Pancreas (tissue), 10 donors: ENCODE measurements around the gene CTSL. TPM values are rescaled to one million over a fixed set of nuclear protein-coding genes. Genes with fewer than 3 reads are reported as not detected.
A peak's percentile ranks its signal among the peaks of the same experiment; 100 is the strongest.

Source experiments
- ATAC-seq, 4 donors: fragments of 200-7000 bp; cut with Tn5 transposase; one replicate each; pipeline versions ENCODE4 v1.8.0 to v1.9.1; 2020; ENCODE audit warnings: mild to moderate bottlenecking in 4 of 4, moderate library complexity in 4 of 4
- DNase-seq, 6 donors: peaks; one replicate each; pipeline ENCODE4 v3.0.0-alpha.2; 2020
- FAIRE-seq: peaks from 2 replicates; lab custom pipeline; 2012; peaks lifted over from hg19 to GRCh38; lab: Jason Lieb, UNC
- H3K27ac ChIP-seq, 4 donors: fragments of 200-600 bp; sonication (generic); 1 replicate in 3 of 4; 2 replicates in 1 of 4; pipeline versions ENCODE4 v1.5.0 to v1.8.0; 2020
- H3K27me3 ChIP-seq, 4 donors: fragments of 200-600 bp; one replicate each; pipeline ENCODE4 v1.8.0; 2021
- H3K36me3 ChIP-seq, 3 donors: fragments of 200-600 bp; sonication (generic) in 1 of 3; one replicate each; pipeline versions ENCODE4 v1.5.0 to v1.8.0; 2020 to 2021
- H3K4me1 ChIP-seq, 3 donors: fragments of 200-600 bp; one replicate each; pipeline ENCODE4 v1.8.0; 2021
- H3K4me3 ChIP-seq, 4 donors: fragments of 200-600 bp; sonication (generic) in 2 of 4; one replicate each; pipeline versions ENCODE4 v1.5.0 to v1.8.0; 2020 to 2021
- H3K9me3 ChIP-seq, 4 donors: fragments of 200-600 bp; one replicate each; pipeline ENCODE4 v1.8.0; 2021
- CTCF ChIP-seq, 4 donors: fragments of 200-600 bp; sonication (generic) in 3 of 4; IDR thresholded peaks; one replicate each; pipeline versions ENCODE4 v1.5.0 to v1.8.0; 2021; ENCODE audit warnings: antibody characterized with exemption in 4 of 4
- WGBS, 2 donors: extraction: QIAGEN DNeasy Blood & Tissue Kit; methylation state at CpG; one replicate each; pipeline ENCODE4 v1.1.7; 2013; 5-methylcytosine and 5-hydroxymethylcytosine counted together
- intact Hi-C, 3 donors: fragments of 100-400 bp; cut with DNase I; formaldehyde crosslinking; loops; one replicate each; pipeline versions ENCODE4 v1.11.1 to v1.14.2; 2022
- polyA plus RNA-seq, 2 donors: library from polyadenylated mRNA; stranded (reverse); fragments of 200-250 nt; gene quantifications; one replicate each; pipeline ENCODE4 v1.2.3, GENCODE V29; 2013
- total RNA-seq, 6 donors: library from RNA; stranded (reverse); fragmentation: NEBNext Ultra II Directional in 4 of 6; extraction: Animal tissue kit (Norgen Biotek cat#: 25700) in 4 of 6; gene quantifications; one replicate each; pipeline versions ENCODE4 v1.2.1 to v1.2.4, GENCODE V29; 2021 to 2023
- donor health status: healthy with polysubstance abuse.
- donor health status: DM: no; HTN: no; CAD: no; lungs with moderate emphysema.
- donor health status: DM: no; HTN: no; CAD: no.
- donor health status: control.
- donor health status: control.
- donor health status: Bipolar disorder and iron deficiency.
- donor health status: DM: yes; HTN: yes; CAD: no.
- donor health status: DM: no; HTN: no; CAD: no.
- donor health status: DM: no; HTN: no; CAD: no.
- donor health status: DM: yes; HTN: yes; CAD: no.

CTSL gene
- 10 to 100 TPM; 37.6 to 67.7 (median 42.6) TPM for total RNA-seq
- 10 to 100 TPM; 33.8 to 64.1 TPM for polyA plus RNA-seq

- 0 to 1% methylated on average over 67 of the region's 67 CpGs for WGBS, 2 donors
- no peak for FAIRE-seq
These were observed at the start of gene CTSL for GRCh38 chr9:87725900-87726709. TSS of gene CTSL (plus strand) at chr9:87726119. CDS start at chr9:87727604, 1,485 bp downstream.

DNA sequence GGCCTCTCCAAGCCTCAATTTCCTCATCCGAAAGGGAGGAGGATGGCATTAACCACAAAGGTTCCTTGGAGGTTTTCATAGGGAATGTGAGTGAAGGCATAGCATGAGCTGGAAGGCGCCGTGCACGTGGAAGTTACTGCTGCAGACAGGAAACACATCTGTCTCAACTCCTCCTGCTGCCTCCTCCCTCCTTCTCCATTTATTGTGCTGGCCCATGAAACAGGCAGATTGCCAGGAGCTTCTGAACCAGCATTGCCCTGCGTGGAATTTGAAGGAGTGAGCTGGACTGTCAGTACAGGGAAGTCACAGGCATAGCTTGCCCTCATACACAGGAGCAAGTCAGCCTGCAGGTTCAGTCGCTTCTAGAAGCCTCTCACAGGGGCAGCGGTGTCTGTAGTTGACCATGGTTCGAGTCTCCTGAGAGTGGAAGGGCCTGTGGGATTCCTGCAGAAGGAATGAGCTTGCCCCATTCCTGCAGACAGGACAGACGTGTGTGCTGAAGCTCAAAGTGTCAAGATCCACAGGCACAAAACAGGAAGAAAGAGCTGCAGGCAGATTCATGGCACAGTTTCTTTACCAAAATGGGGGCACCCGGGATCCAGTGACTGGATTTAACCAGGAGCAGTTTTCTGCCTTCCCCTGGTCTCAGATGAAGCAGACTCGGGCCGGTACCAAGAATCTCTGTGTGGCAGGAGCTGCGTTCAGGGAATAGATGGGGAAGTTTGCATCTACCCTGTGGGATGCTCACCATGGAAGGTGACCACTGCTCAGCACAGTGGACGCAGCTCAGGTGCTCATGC lies 48.7 kb upstream of the CTSL start:
- intact Hi-C loops = no loop called here
- H3K4me3 ChIP-seq = no peak overlapping the region

More at GRCh38 chr9:87725900-87726709, at the start of gene CTSL:
- peak within 1 kb of the TSS; percentile 68 to 93 (median 88) for H3K27ac ChIP-seq
- H3K9me3 ChIP-seq = no peaks in the 10 kb centered on the region
- peaks cover 0 to 10% (median 8%) of the 10 kb centered on the region in 3 donors for H3K4me1 ChIP-seq
- ATAC-seq (peak; percentile 91 to 95 (median 93)), DNase-seq (peak; percentile 81 to 94 (median 88))
- peaks cover 0 to 9% (median 0%) of the 10 kb centered on the region in 3 donors for H3K36me3 ChIP-seq
- TF ChIP-seq CTCF (IDR thresholded peaks at IDR 0.05) = no peak
- intact Hi-C loops = no loop called here
- no peaks in the 10 kb centered on the region for H3K27me3 ChIP-seq
- H3K4me3 ChIP-seq = peak within 1 kb of the TSS; percentile 51 to 68 (median 58)

GRCh38 chr9:87677776-87678587 lies 47.9 kb upstream of the CTSL start:
- no peak overlapping the region for H3K27ac ChIP-seq
- ATAC-seq (no peak), DNase-seq (no peak), FAIRE-seq (no peak)
- H3K36me3 ChIP-seq = peaks cover 0 to 10% (median 0%) of the 10 kb centered on the region in 3 donors
- no peaks in the 10 kb centered on the region for H3K9me3 ChIP-seq
- no peak for TF ChIP-seq CTCF (IDR thresholded peaks at IDR 0.05)
- no peak overlapping the region for H3K4me3 ChIP-seq
- H3K27me3 ChIP-seq = no peaks in the 10 kb centered on the region
- H3K4me1 ChIP-seq = peaks cover 0 to 8% (median 0%) of the 10 kb centered on the region in 3 donors
- WGBS, 2 donors = 89 to 95% methylated on average over 17 of the region's 17 CpGs
- intact Hi-C loops = no loop called here

More for the DNA sequence above, 48.7 kb upstream of the CTSL start:
- no peak overlapping the region for H3K27ac ChIP-seq
- no peak for TF ChIP-seq CTCF (IDR thresholded peaks at IDR 0.05)
- WGBS, 2 donors = 82 to 85% methylated on average over 14 of the region's 14 CpGs
- peaks cover 0 to 3% (median 0%) of the 10 kb centered on the region in 3 donors for H3K4me1 ChIP-seq
- FAIRE-seq (no peak), DNase-seq (no peak), ATAC-seq (peak in 1 of 4 donors; percentile 11)
- no peaks in the 10 kb centered on the region for H3K27me3 ChIP-seq
- H3K9me3 ChIP-seq = no peaks in the 10 kb centered on the region
- H3K36me3 ChIP-seq = peaks cover 0 to 18% (median 0%) of the 10 kb centered on the region in 3 donors

- no peak for FAIRE-seq
- intact Hi-C loops = no loop called here
- no peaks in the 10 kb centered on the region for H3K9me3 ChIP-seq
These were observed 47.1 kb upstream of the CTSL start for GRCh38 chr9:87678650-87679355.

More at GRCh38 chr9:87678650-87679355, 47.1 kb upstream of the CTSL start:
- peaks cover 0 to 11% (median 0%) of the 10 kb centered on the region in 3 donors for H3K4me1 ChIP-seq
- H3K36me3 ChIP-seq = peaks cover 0 to 10% (median 0%) of the 10 kb centered on the region in 3 donors
- peak; percentile 50 to 79 (median 69) for TF ChIP-seq CTCF (IDR thresholded peaks at IDR 0.05)
- ATAC-seq = peak; percentile 20 to 50 (median 42)
- WGBS, 2 donors = 67 to 78% methylated on average over 9 of the region's 9 CpGs
- H3K27me3 ChIP-seq = no peaks in the 10 kb centered on the region
- DNase-seq = peak in 3 of 6 donors; percentile 48 to 65 (median 60)
- no peak overlapping the region for H3K4me3 ChIP-seq
- H3K27ac ChIP-seq = no peak overlapping the region
